ENCODE measurements around the gene TEX10. TPM values are rescaled to one million over a fixed set of nuclear protein-coding genes. Genes with fewer than 3 reads are reported as not detected.

TEX10 gene
- polyA plus RNA-seq, 1 donor (not counting 4 experiments of a cell fraction or from before 2014, with no cell fraction given): 50.7 TPM

DNA sequence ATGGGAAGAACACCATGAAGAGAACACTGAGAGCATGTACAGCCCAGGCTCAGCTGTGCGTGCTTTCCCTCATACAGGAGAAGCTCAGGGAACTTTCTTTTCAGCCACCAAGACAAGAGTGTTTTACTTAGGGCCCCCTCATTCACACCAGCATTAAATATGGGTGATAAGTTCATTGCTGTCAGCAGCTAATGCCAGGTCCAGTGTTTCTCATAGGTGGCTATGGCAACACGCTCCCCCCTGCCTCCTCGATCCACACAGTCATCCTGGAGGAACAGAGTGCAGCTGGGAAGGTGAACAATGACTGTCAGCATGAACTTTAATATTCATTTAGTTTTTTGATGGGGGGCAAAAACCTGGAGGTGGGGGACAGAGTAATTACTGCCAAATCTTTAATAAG lies 54.4 kb downstream of the TEX10 start:
- TF ChIP-seq EZH2 (IDR thresholded peaks at IDR 0.05; ENCODE audit: low read length): no peak
- TF ChIP-seq, protein P1, sequence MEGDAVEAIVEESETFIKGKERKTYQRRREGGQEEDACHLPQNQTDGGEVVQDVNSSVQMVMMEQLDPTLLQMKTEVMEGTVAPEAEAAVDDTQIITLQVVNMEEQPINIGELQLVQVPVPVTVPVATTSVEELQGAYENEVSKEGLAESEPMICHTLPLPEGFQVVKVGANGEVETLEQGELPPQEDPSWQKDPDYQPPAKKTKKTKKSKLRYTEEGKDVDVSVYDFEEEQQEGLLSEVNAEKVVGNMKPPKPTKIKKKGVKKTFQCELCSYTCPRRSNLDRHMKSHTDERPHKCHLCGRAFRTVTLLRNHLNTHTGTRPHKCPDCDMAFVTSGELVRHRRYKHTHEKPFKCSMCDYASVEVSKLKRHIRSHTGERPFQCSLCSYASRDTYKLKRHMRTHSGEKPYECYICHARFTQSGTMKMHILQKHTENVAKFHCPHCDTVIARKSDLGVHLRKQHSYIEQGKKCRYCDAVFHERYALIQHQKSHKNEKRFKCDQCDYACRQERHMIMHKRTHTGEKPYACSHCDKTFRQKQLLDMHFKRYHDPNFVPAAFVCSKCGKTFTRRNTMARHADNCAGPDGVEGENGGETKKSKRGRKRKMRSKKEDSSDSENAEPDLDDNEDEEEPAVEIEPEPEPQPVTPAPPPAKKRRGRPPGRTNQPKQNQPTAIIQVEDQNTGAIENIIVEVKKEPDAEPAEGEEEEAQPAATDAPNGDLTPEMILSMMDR (optimal IDR thresholded peaks at IDR 0.05 in 1 of 3, IDR thresholded peaks at IDR 0.05 in 1 of 3, conservative IDR thresholded peaks at IDR 0.05 in 1 of 3; ENCODE audit: extremely low read depth in 1 of 3, insufficient read depth in 2 of 3, low read length in 3 of 3): no peak
- Histone ChIP-seq H3K9me1 (ENCODE audit: control insufficient read depth, extremely low read depth, insufficient read depth, low read length) (no peaks in the 10 kb centered on the region), H3K4me1 (ENCODE audit: control insufficient read depth, extremely low read depth, insufficient read depth, low read length) (no peaks in the 10 kb centered on the region), H3K4me2 (ENCODE audit: control insufficient read depth, extremely low read depth, insufficient read depth, low read depth, low read length) (no peak overlapping the region), H3K9me3 (ENCODE audit: control insufficient read depth, low read depth, low read length) (no peaks in the 10 kb centered on the region), H3K27ac (ENCODE audit: control insufficient read depth, insufficient read depth, low read length) (no peak overlapping the region), H3K4me3 (ENCODE audit: control insufficient read depth in 2 of 3, extremely low read depth in 1 of 3, insufficient read depth in 2 of 3, low read depth in 1 of 3, low read length in 3 of 3) (no peak overlapping the region), H4K20me1 (ENCODE audit: control insufficient read depth, extremely low read depth, insufficient read depth, low read length) (no peaks in the 10 kb centered on the region), H3K36me3 (ENCODE audit: control insufficient read depth in 2 of 2, extremely low read depth in 1 of 2, insufficient read depth in 2 of 2, low read length in 2 of 2) (peaks cover 19 to 21% of the 10 kb centered on the region in 2 experiments), H2AFZ (ENCODE audit: control insufficient read depth, low read length) (no peak overlapping the region), H3K9ac (ENCODE audit: control insufficient read depth, extremely low read depth, insufficient read depth, low read length) (no peak overlapping the region), H3K79me2 (ENCODE audit: control insufficient read depth, insufficient read depth, low read length) (no peaks in the 10 kb centered on the region), H3K27me3 (ENCODE audit: control insufficient read depth, extremely low read depth, insufficient read depth, low read length) (no peaks in the 10 kb centered on the region)
- DNase-seq (ENCODE audit: low read depth, low spot score): no peak
- no peak for FAIRE-seq
- dilution Hi-C loops (cut with MboI; ENCODE audit: extremely low pct_ligation_motif_present, low sequenced_read_pairs): no loop called here

DNA sequence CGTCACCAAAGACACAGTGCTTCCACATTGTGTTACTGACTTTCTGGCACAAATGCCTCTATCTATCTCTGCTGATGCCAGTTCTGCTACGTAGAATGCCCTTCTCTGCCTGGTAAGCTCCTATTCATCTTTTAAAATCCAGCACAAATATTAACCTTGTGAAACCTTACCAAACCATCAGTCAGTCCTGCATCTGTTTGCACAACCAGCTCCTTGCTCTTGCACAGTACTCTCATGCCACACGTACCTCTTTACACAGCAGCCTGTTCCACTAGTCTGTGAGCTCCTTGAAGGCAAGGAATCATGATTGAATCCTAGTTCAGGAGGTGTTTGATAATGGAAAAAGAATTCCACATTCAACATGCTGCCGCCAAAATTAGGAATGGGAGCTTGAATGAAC lies 56.3 kb downstream of the TEX10 start:
- H3K27me3 ChIP-seq (ENCODE audit: control insufficient read depth, extremely low read depth, insufficient read depth, low read length): no peaks in the 10 kb centered on the region
- no peak overlapping the region for H3K9ac ChIP-seq (ENCODE audit: control insufficient read depth, extremely low read depth, insufficient read depth, low read length)
- H3K36me3 ChIP-seq (ENCODE audit: control insufficient read depth in 2 of 2, extremely low read depth in 1 of 2, insufficient read depth in 2 of 2, low read length in 2 of 2): peaks cover 11 to 22% of the 10 kb centered on the region in 2 experiments
- no peak overlapping the region for H2AFZ ChIP-seq (ENCODE audit: control insufficient read depth, low read length)
- H3K27ac ChIP-seq (ENCODE audit: control insufficient read depth, insufficient read depth, low read length): no peak overlapping the region
- H4K20me1 ChIP-seq (ENCODE audit: control insufficient read depth, extremely low read depth, insufficient read depth, low read length): no peaks in the 10 kb centered on the region
- TF ChIP-seq, protein P1 (optimal IDR thresholded peaks at IDR 0.05 in 1 of 3, IDR thresholded peaks at IDR 0.05 in 1 of 3, conservative IDR thresholded peaks at IDR 0.05 in 1 of 3; ENCODE audit: extremely low read depth in 1 of 3, insufficient read depth in 2 of 3, low read length in 3 of 3): no peak
- no peaks in the 10 kb centered on the region for H3K9me1 ChIP-seq (ENCODE audit: control insufficient read depth, extremely low read depth, insufficient read depth, low read length)
- H3K4me1 ChIP-seq (ENCODE audit: control insufficient read depth, extremely low read depth, insufficient read depth, low read length): no peaks in the 10 kb centered on the region
- FAIRE-seq: no peak
- no peak for DNase-seq (ENCODE audit: low read depth, low spot score)
- H3K4me2 ChIP-seq (ENCODE audit: control insufficient read depth, extremely low read depth, insufficient read depth, low read depth, low read length): no peak overlapping the region
- dilution Hi-C loops (cut with MboI; ENCODE audit: extremely low pct_ligation_motif_present, low sequenced_read_pairs): no loop called here
- no peak overlapping the region for H3K4me3 ChIP-seq (ENCODE audit: control insufficient read depth in 2 of 3, extremely low read depth in 1 of 3, insufficient read depth in 2 of 3, low read depth in 1 of 3, low read length in 3 of 3)
- no peaks in the 10 kb centered on the region for H3K9me3 ChIP-seq (ENCODE audit: control insufficient read depth, low read depth, low read length)
- H3K79me2 ChIP-seq (ENCODE audit: control insufficient read depth, insufficient read depth, low read length): no peaks in the 10 kb centered on the region

Data from keratinocyte (primary cell).